HEK293 (cell line): ENCODE results near the gene ASXL1.

Experiments used
- ATF2 ChIP-seq: fragments of 450-650 bp; formaldehyde crosslinking; IDR thresholded peaks from 2 replicates; pipeline ENCODE4 v1.5.1; 2016; ENCODE audit warnings: missing biosample characterization, missing genetic modification characterization, low read depth
- CTCF ChIP-seq: fragments of 450-650 bp; formaldehyde crosslinking; IDR thresholded peaks from 2 replicates; pipeline ENCODE4 v1.5.1; 2016; ENCODE audit warnings: missing biosample characterization, missing genetic modification characterization
- KLF16 ChIP-seq: fragments of 450-650 bp; formaldehyde crosslinking; IDR thresholded peaks from 2 replicates; pipeline ENCODE4 v1.5.1; 2017; ENCODE audit warnings: missing biosample characterization, missing genetic modification characterization
- REST ChIP-seq: fragments of 450-650 bp; formaldehyde crosslinking; IDR thresholded peaks from 2 replicates; pipeline ENCODE4 v1.5.1; 2016; ENCODE audit warnings: missing biosample characterization, missing genetic modification characterization
- YY1 ChIP-seq: fragments of 450-650 bp; formaldehyde crosslinking; IDR thresholded peaks from 2 replicates; pipeline ENCODE4 v1.5.1; 2018; ENCODE audit warnings: missing biosample characterization, missing genetic modification characterization
- ZNF221 ChIP-seq: fragments of 450-650 bp; formaldehyde crosslinking; IDR thresholded peaks from 2 replicates; pipeline ENCODE4 v1.5.1; 2017; ENCODE audit warnings: missing biosample characterization, missing genetic modification characterization, borderline replicate concordance
- ZNF391 ChIP-seq: fragments of 450-650 bp; formaldehyde crosslinking; IDR thresholded peaks from 2 replicates; pipeline ENCODE4 v1.5.1; 2016; ENCODE audit warnings: low read depth, missing biosample characterization, missing genetic modification characterization, borderline replicate concordance
- ZNF426 ChIP-seq: fragments of 450-650 bp; formaldehyde crosslinking; IDR thresholded peaks from 2 replicates; pipeline ENCODE4 v1.5.1; 2017; ENCODE audit warnings: missing biosample characterization, missing genetic modification characterization, mild to moderate bottlenecking, inconsistent platforms, moderate library complexity
- ZNF449 ChIP-seq: fragments of 450-650 bp; formaldehyde crosslinking; IDR thresholded peaks from 2 replicates; pipeline ENCODE4 v1.5.1; 2017; ENCODE audit warnings: missing biosample characterization, mild to moderate bottlenecking, missing genetic modification characterization, moderate library complexity

GRCh38 chr20:32450484-32451061 is 92.4 kb downstream of the ASXL1 start:
- no peak for TF ChIP-seq CTCF (tag by site-specific recombination)
- no peak for TF ChIP-seq YY1 (tag by site-specific recombination)
- no peak for TF ChIP-seq KLF16 (tag by site-specific recombination)
- TF ChIP-seq ZNF449 (tag by site-specific recombination) = no peak
- TF ChIP-seq ZNF426 (tag by site-specific recombination) = no peak
- no peak for TF ChIP-seq REST (tag by site-specific recombination)
- TF ChIP-seq ZNF391 (tag by site-specific recombination) = no peak
- TF ChIP-seq ATF2 (tag by site-specific recombination) = no peak
- no peak for TF ChIP-seq ZNF221 (tag by site-specific recombination)
